Measurements from ENCODE around the gene ZNF600.
"Not testable (repeated sequence)": the region's sequence is repeated elsewhere in the genome, so short reads cannot be mapped to it uniquely, and the experiment has no call there.

ZNF600 gene

GRCh38 chr19:52786464-52787354 is at the start of gene ZNF600:
ZNF600 (minus strand) TSS chr19:52786791; CDS start chr19:52778888, 7,903 bp downstream.
- DNase-seq (ENCODE audit: low spot score) = peak; percentile 77

- DNase-seq (ENCODE audit: low spot score) = not testable (repeated sequence)
These were observed 47.7 kb upstream of the ZNF600 start for GRCh38 chr19:52834289-52834688.

- peak; percentile 36 for DNase-seq (ENCODE audit: low spot score)
These were observed 47.0 kb upstream of the ZNF600 start for GRCh38 chr19:52833541-52833940.

GRCh38 chr19:52829866-52830265 is 43.3 kb upstream of the ZNF600 start:
- not testable (repeated sequence) for DNase-seq (ENCODE audit: low spot score)

- DNase-seq (ENCODE audit: low spot score) = no peak
These were observed 39.2 kb upstream of the ZNF600 start for GRCh38 chr19:52825765-52826164.

GRCh38 chr19:52823676-52824075 is 37.1 kb upstream of the ZNF600 start:
- DNase-seq (ENCODE audit: low spot score) = no peak

- peak; percentile 73 for DNase-seq (ENCODE audit: low spot score)
These were observed 34.8 kb upstream of the ZNF600 start, which contains the start of gene ZNF28 for GRCh38 chr19:52821204-52821960. ZNF28 (minus strand) TSS chr19:52821633; CDS start chr19:52817958, 3,675 bp downstream.

- DNase-seq (ENCODE audit: low spot score) = not testable (repeated sequence)
These were observed 34.0 kb upstream of the ZNF600 start for GRCh38 chr19:52820472-52821203.

GRCh38 chr19:52809801-52810200 is 23.2 kb upstream of the ZNF600 start:
- no peak for DNase-seq (ENCODE audit: low spot score)

GRCh38 chr19:52799950-52800640 is 13.5 kb upstream of the ZNF600 start:
- not testable (repeated sequence) for DNase-seq (ENCODE audit: low spot score)

- DNase-seq (ENCODE audit: low spot score) = no peak
These were observed 2.8 kb upstream of the ZNF600 start for GRCh38 chr19:52789440-52789839.

GRCh38 chr19:52786078-52786463 is 520 bp downstream of the ZNF600 start:
- no peak for DNase-seq (ENCODE audit: low spot score)

GRCh38 chr19:52785506-52785905 is 1.1 kb downstream of the ZNF600 start:
- no peak for DNase-seq (ENCODE audit: low spot score)

- not testable (repeated sequence) for DNase-seq (ENCODE audit: low spot score)
These were observed 3.7 kb downstream of the ZNF600 start for GRCh38 chr19:52782864-52783263.

- peak; percentile 60 for DNase-seq (ENCODE audit: low spot score)
These were observed 7.8 kb downstream of the ZNF600 start for GRCh38 chr19:52778811-52779210.

GRCh38 chr19:52756447-52756846 is 30.1 kb downstream of the ZNF600 start:
- not testable (repeated sequence) for DNase-seq (ENCODE audit: low spot score)

- DNase-seq (ENCODE audit: low spot score) = no peak
These were observed 36.8 kb downstream of the ZNF600 start for GRCh38 chr19:52749780-52750179.

- peak; percentile 58 for DNase-seq (ENCODE audit: low spot score)
These were observed 38.1 kb downstream of the ZNF600 start for GRCh38 chr19:52748336-52748950.

- peak; percentile 49 for DNase-seq (ENCODE audit: low spot score)
These were observed 40.7 kb downstream of the ZNF600 start for GRCh38 chr19:52745919-52746318.

- no peak for DNase-seq (ENCODE audit: low spot score)
These were observed 43.5 kb downstream of the ZNF600 start for GRCh38 chr19:52743091-52743490.

GRCh38 chr19:52742516-52742915 is 44.1 kb downstream of the ZNF600 start:
- peak; percentile 24 for DNase-seq (ENCODE audit: low spot score)
